VCaP (cell line): Measurements from ENCODE around the gene DLGAP1.
"Not testable (repeated sequence)": the region's sequence is repeated elsewhere in the genome, so short reads cannot be mapped to it uniquely, and the experiment has no call there.

ENCODE experiments used
- H3K27ac ChIP-seq: fragments of 450-650 bp; 2 replicates; pipeline ENCODE4 v1.5.1; 2017
- TF ChIP-seq, protein P1 (sequence below): fragments of 450-650 bp; conservative IDR thresholded peaks from 2 replicates; pipeline ENCODE4 v1.5.1; 2017; ENCODE audit warnings: mild to moderate bottlenecking, moderate library complexity

DLGAP1 gene

GRCh38 chr18:3605486-3605952, 849.6 kb downstream of the DLGAP1 start:
- no peak overlapping the region for H3K27ac ChIP-seq
- TF ChIP-seq, protein P1, sequence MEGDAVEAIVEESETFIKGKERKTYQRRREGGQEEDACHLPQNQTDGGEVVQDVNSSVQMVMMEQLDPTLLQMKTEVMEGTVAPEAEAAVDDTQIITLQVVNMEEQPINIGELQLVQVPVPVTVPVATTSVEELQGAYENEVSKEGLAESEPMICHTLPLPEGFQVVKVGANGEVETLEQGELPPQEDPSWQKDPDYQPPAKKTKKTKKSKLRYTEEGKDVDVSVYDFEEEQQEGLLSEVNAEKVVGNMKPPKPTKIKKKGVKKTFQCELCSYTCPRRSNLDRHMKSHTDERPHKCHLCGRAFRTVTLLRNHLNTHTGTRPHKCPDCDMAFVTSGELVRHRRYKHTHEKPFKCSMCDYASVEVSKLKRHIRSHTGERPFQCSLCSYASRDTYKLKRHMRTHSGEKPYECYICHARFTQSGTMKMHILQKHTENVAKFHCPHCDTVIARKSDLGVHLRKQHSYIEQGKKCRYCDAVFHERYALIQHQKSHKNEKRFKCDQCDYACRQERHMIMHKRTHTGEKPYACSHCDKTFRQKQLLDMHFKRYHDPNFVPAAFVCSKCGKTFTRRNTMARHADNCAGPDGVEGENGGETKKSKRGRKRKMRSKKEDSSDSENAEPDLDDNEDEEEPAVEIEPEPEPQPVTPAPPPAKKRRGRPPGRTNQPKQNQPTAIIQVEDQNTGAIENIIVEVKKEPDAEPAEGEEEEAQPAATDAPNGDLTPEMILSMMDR, result no peak

DNA sequence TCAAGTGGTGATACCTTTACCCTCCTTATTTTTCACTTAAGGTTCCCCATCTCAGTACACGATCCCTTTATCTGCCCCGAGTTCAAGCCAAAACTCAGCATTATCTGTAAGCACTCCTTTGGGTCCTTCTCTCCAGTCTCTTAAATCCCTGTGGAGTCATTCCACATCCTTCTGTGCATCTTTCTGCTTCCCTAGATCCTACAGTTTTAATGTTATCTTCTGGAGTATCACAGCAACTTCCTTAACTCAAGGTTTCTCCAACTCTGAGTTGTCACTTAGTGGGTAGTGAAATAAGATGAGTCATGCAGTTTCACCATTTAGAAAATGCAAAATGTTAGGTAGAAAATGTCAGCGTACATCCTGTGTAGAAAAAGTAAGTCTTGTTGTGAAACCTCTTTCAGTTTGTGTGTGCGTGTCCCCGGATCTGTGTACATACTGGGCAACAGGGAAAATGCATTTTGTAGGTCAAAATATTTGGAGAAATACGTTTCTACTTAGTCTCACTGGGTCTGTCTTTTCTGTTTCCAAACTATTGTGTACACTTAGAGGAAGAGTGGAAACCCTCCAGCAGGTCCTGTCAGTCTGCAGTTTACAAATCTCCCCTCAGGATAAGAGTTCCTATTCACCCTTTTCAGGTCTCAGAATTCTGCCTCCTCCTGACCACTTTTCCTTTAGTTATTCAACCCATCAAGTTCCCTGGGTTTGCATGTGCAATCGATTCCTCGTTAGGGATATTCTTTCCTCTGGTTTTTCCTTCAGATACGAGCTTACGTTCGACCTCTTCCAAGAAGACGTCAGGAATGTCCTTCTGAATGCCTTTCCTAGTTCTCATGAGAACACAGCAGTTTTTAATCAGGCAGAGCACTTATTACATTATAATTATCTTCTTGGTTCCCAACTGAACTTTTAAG, 850.4 kb downstream of the DLGAP1 start:
- TF ChIP-seq, protein P1, result no peak
- no peak overlapping the region for H3K27ac ChIP-seq

DNA sequence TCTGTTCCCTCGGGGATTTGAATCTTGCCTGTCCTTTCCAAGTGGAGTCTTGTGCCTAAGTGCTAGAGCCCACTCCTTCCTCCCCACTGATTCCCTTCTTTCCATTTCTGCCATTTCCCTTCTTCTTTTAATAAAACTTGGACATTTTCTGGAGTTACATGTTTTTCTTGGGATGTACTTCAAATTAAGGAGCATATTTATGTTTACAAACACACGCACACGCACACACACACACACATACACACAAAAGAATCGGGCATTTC, 850.9 kb downstream of the DLGAP1 start:
- no peak overlapping the region for H3K27ac ChIP-seq
- TF ChIP-seq, protein P1, result no peak

GRCh38 chr18:3603421-3604234, 851.5 kb downstream of the DLGAP1 start:
- no peak overlapping the region for H3K27ac ChIP-seq
- TF ChIP-seq, protein P1, result no peak

- not testable (repeated sequence) for H3K27ac ChIP-seq
These were observed 853.9 kb downstream of the DLGAP1 start for GRCh38 chr18:3601106-3601755.

DNA sequence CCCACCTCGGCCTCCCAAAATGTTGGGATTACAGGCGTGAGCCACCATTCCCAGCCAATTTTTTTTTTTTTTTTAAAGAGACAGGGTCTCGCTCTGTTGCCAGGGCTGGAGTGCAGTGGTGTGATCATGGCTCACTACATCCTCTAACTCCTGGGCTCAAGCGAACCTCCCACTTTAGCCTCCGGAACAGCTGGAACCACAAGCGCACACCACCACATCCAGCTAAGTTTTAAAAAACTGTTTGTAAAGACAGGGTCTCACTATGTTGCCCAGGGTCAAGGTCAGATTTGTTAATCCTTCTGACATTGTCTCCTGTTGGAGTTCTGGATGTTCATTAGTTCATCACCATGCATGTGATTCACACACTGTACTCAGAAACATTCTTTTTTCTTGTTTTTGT, 855.2 kb downstream of the DLGAP1 start:
- TF ChIP-seq, protein P1, result no peak
- H3K27ac ChIP-seq, result no peak overlapping the region

DNA sequence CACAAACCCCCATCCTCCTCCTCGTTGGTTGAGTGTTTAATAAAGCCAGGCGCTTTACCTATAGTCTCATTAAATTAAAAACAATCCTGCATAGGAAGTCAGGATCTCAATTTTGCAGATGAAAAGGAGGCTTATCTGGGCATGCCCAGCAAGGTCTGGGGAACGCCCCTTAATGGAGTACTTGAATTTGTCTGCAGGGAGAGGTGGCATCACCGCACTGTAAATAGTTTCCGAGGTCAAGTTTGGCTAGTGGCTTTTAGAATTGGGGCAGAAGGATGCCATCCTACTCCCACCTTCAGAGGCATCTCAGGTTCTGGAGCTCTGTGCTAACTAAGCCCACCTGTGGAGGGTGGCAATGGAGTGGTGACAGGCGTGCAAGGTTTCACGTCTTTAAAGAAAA, 855.9 kb downstream of the DLGAP1 start:
- no peak overlapping the region for H3K27ac ChIP-seq
- TF ChIP-seq, protein P1, result no peak
